ENCODE results near the gene GAS5.

The GAS5 gene

GRCh38 chr1:173876732-173877131 lies 8.9 kb upstream of the GAS5 start:
- TF ChIP-seq CTCF (IDR thresholded peaks at IDR 0.05; ENCODE audit: insufficient read depth, low read length, missing control alignments), result no peak
- DNase-seq (ENCODE audit: low read depth, low spot score), result no peak
- ChIA-PET CTCF (no interaction called here), POLR2A (interaction anchor here (1.0 to 1.4 kb wide), 2 partner anchors 8 to 15 kb away, joined by 3 to 5 read pairs; partner anchors contain the start of gene ZBTB37)
- no peak overlapping the region for H3K4me3 ChIP-seq (ENCODE audit: low read depth, low read length)

DNA sequence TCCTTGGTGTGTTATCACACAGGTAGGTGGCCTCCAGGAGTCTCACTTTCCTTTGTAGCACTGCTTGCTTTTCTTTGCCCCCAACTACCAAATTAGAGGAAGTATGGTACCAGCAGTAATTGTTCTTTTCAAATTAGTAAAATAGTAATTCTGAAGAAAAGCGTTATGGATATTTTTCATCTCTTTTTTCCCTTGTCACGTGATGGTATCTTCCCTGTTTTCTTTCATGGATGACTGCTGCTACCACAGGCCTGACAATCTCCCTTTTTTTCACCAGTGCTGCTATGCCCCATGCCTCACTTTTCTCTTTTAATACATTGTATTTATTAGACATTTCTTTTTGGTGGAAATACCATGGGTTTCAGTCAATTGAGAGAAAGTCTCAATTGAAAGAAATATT lies 3.7 kb upstream of the GAS5 start:
- POLR2A ChIA-PET, result no interaction called here
- no peak for DNase-seq (ENCODE audit: low read depth, low spot score)
- CTCF ChIA-PET, result no interaction called here
- no peak for TF ChIP-seq CTCF (IDR thresholded peaks at IDR 0.05; ENCODE audit: insufficient read depth, low read length, missing control alignments)
- no peak overlapping the region for H3K4me3 ChIP-seq (ENCODE audit: low read depth, low read length)

DNA sequence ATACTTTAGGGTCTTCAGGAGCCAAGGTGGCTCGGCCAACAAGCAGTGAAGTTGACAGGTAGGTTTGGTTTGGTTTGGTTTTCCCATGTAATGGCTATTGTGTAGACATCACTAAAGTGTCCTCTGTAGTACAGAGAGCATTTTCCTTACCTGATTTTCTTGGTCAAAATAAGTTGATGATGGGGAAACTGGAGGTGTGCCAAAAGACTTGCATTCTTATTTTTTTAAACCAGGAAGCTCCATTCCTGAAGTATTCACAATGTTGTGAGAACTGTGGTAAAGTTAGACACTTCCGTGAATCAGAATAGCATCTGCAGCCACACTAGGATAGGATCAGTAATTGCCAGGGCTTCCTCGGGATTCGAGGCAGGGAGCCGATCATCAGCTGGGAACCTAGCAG lies 3.3 kb upstream of the GAS5 start:
- TF ChIP-seq CTCF (IDR thresholded peaks at IDR 0.05; ENCODE audit: insufficient read depth, low read length, missing control alignments), result no peak
- POLR2A ChIA-PET, result no interaction called here
- H3K4me3 ChIP-seq (ENCODE audit: low read depth, low read length), result no peak overlapping the region
- CTCF ChIA-PET, result no interaction called here
- DNase-seq (ENCODE audit: low read depth, low spot score), result no peak

GRCh38 chr1:173870252-173871075 lies 2.7 kb upstream of the GAS5 start:
- CTCF ChIA-PET, result no interaction called here
- no peak for DNase-seq (ENCODE audit: low read depth, low spot score)
- H3K4me3 ChIP-seq (ENCODE audit: low read depth, low read length), result no peak overlapping the region
- no peak for TF ChIP-seq CTCF (IDR thresholded peaks at IDR 0.05; ENCODE audit: insufficient read depth, low read length, missing control alignments)
- POLR2A ChIA-PET, result no interaction called here

DNA sequence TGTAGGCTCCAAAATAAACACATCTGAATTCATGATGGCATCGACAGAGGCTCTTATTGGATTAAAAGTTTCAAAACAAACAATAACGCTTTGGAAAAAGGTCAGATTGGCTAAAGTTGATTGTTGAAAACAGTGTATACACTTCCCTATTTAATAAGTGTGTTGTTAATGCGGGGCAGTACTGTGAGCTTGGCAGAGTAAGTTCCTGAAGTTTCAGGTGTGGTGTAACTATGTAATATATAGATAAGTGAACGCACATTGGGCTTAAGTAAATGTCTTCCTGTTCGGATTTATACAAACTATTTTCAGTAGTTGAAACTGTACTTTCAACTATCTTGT lies 1.2 kb upstream of the GAS5 start:
- no peak for DNase-seq (ENCODE audit: low read depth, low spot score)
- CTCF ChIA-PET, result interaction anchor here (1.0 to 1.2 kb wide), 2 partner anchors 9 to 17 kb away, joined by 3 read pairs; no protein-coding TSS in a partner anchor
- peak overlapping the region; percentile 86 for H3K4me3 ChIP-seq (ENCODE audit: low read depth, low read length)
- POLR2A ChIA-PET, result interaction anchor here (1.2 kb wide), 1 partner anchor 10 kb away, joined by 4 read pairs; no protein-coding TSS in a partner anchor
- no peak for TF ChIP-seq CTCF (IDR thresholded peaks at IDR 0.05; ENCODE audit: insufficient read depth, low read length, missing control alignments)

- CTCF ChIA-PET, result interaction anchor here (1.2 kb wide), 1 partner anchor 10 kb away, joined by 3 read pairs; no protein-coding TSS in a partner anchor
- POLR2A ChIA-PET, result interaction anchor here (0.6 to 1.6 kb wide), 18 partner anchors 8 to 966 kb away, joined by 3 to 13 read pairs (median 4); partner anchors contain the start of genes CENPL, DARS2 and RC3H1
- TF ChIP-seq CTCF (IDR thresholded peaks at IDR 0.05; ENCODE audit: insufficient read depth, low read length, missing control alignments), result no peak
- no peak for DNase-seq (ENCODE audit: low read depth, low spot score)
- peak within 1 kb of the TSS; percentile 88 for H3K4me3 ChIP-seq (ENCODE audit: low read depth, low read length)
These were observed 654 bp upstream of the GAS5 start, which contains the start of gene ZBTB37 for GRCh38 chr1:173868266-173869020. Gene ZBTB37 (plus strand): TSS chr1:173868380. CDS start chr1:173870226, 1,846 bp downstream.

All from AG04449 (cell line).